Left lobe of liver (tissue), 2 donors: Measurements from ENCODE around the gene PHACTR1. TPM values are rescaled to one million over a fixed set of nuclear protein-coding genes. Genes with fewer than 3 reads are reported as not detected.
"Not testable (repeated sequence)": the region's sequence is repeated elsewhere in the genome, so short reads cannot be mapped to it uniquely, and the experiment has no call there.

Experiments used
- ATAC-seq: fragments of 200-7000 bp; cut with Tn5 transposase; one replicate; pipeline ENCODE4 v1.9.1; 2020; ENCODE audit warnings: mild to moderate bottlenecking, moderate library complexity
- DNase-seq: peaks from one replicate; pipeline ENCODE4 v3.0.0-alpha.2; 2020; ENCODE audit warnings: low spot score
- total RNA-seq: library from RNA; stranded (reverse); gene quantifications from one replicate; pipeline ENCODE4 v1.2.1, GENCODE V29; 2021
- donor health status: DM: no; HTN: no; CAD: no; lungs with moderate emphysema.
- donor health status: DM: no; HTN: yes; CAD: no.

PHACTR1 gene
- total RNA-seq, 1 donor from 2014 or later = 0.68 TPM

- ATAC-seq = peak; percentile 50
- DNase-seq = no peak
These were observed 32.4 kb downstream of the PHACTR1 start for GRCh38 chr6:12748815-12749521.

GRCh38 chr6:12749531-12750379, 33.2 kb downstream of the PHACTR1 start:
- no peak for DNase-seq
- ATAC-seq = no peak

GRCh38 chr6:12750416-12750815, 33.8 kb downstream of the PHACTR1 start:
- no peak for ATAC-seq
- DNase-seq = no peak

GRCh38 chr6:12751694-12752325, 35.2 kb downstream of the PHACTR1 start:
- peak; percentile 80 for ATAC-seq
- DNase-seq = peak; percentile 45

GRCh38 chr6:12753036-12753435, 36.5 kb downstream of the PHACTR1 start:
- ATAC-seq = no peak
- no peak for DNase-seq

GRCh38 chr6:12760226-12760625, 43.7 kb downstream of the PHACTR1 start:
- no peak for DNase-seq
- ATAC-seq = no peak

- no peak for ATAC-seq
- no peak for DNase-seq
These were observed 44.3 kb downstream of the PHACTR1 start for GRCh38 chr6:12760911-12761310.

GRCh38 chr6:12761376-12762115, 45.0 kb downstream of the PHACTR1 start:
- no peak for DNase-seq

GRCh38 chr6:12762731-12763434, 46.3 kb downstream of the PHACTR1 start:
- ATAC-seq, DNase-seq: not testable (repeated sequence)

More at GRCh38 chr6:12761376-12762115, 45.0 kb downstream of the PHACTR1 start:
- no peak for ATAC-seq

- DNase-seq (no peak), ATAC-seq (no peak)
These were observed 49.8 kb downstream of the PHACTR1 start for GRCh38 chr6:12766365-12766764.

GRCh38 chr6:12767016-12767415, 50.4 kb downstream of the PHACTR1 start:
- no peak for ATAC-seq
- DNase-seq = no peak

- ATAC-seq (no peak), DNase-seq (no peak)
These were observed 53.1 kb downstream of the PHACTR1 start for GRCh38 chr6:12769556-12770256.

- ATAC-seq (no peak), DNase-seq (no peak)
These were observed 55.8 kb downstream of the PHACTR1 start for GRCh38 chr6:12772416-12772815.

- DNase-seq = no peak
- no peak for ATAC-seq
These were observed 59.7 kb downstream of the PHACTR1 start for GRCh38 chr6:12776291-12776690.

- no peak for DNase-seq
- no peak for ATAC-seq
These were observed 63.2 kb downstream of the PHACTR1 start for GRCh38 chr6:12779772-12780171.

- no peak for ATAC-seq
- DNase-seq = no peak
These were observed 65.6 kb downstream of the PHACTR1 start for GRCh38 chr6:12782136-12782535.

GRCh38 chr6:12785301-12785700, 68.7 kb downstream of the PHACTR1 start:
- ATAC-seq (no peak), DNase-seq (no peak)

- ATAC-seq (no peak), DNase-seq (no peak)
These were observed 69.4 kb downstream of the PHACTR1 start for GRCh38 chr6:12785921-12786320.

- ATAC-seq = no peak
These were observed 74.8 kb downstream of the PHACTR1 start for GRCh38 chr6:12791371-12791770.

GRCh38 chr6:12798326-12798725, 81.8 kb downstream of the PHACTR1 start:
- DNase-seq = no peak
- ATAC-seq = no peak

More at GRCh38 chr6:12791371-12791770, 74.8 kb downstream of the PHACTR1 start:
- DNase-seq = no peak
